H9 (cell line): ENCODE data around the gene MAML3. TPM values are rescaled to one million over a fixed set of nuclear protein-coding genes. Genes with fewer than 3 reads are reported as not detected.

Experiments
- DNase-seq: peaks from one replicate; pipeline ENCODE4 v3.0.0-alpha.2; 2017
- H2AFZ ChIP-seq: one replicate; pipeline ENCODE4 v1.6.1; 2013; ENCODE audit warnings: mild to moderate bottlenecking, low read length, control low read depth, moderate library complexity
- H2AK5ac ChIP-seq: 2 replicates; pipeline ENCODE4 v1.6.1; 2013; ENCODE audit warnings: low read length, control low read depth, mixed read lengths; ENCODE audit not compliant: insufficient read length
- H2BK120ac ChIP-seq: one replicate; pipeline ENCODE4 v1.6.1; 2013; ENCODE audit warnings: low read depth, mild to moderate bottlenecking, low read length, control low read depth, inconsistent platforms; ENCODE audit not compliant: poor library complexity, severe bottlenecking
- H2BK12ac ChIP-seq: 2 replicates; pipeline ENCODE4 v1.6.1; 2013; ENCODE audit warnings: low read length, control low read depth, mixed read lengths, low read depth; ENCODE audit not compliant: insufficient read length
- H2BK15ac ChIP-seq: 2 replicates; pipeline ENCODE4 v1.6.1; 2013; ENCODE audit warnings: low read depth, low read length, control low read depth
- H2BK20ac ChIP-seq: one replicate; pipeline ENCODE4 v1.6.1; 2013; ENCODE audit warnings: low read depth, mild to moderate bottlenecking, low read length, control low read depth, inconsistent platforms; ENCODE audit not compliant: poor library complexity, severe bottlenecking
- H2BK5ac ChIP-seq: 2 replicates; pipeline ENCODE4 v1.6.1; 2013; ENCODE audit warnings: low read length, control low read depth, mixed read lengths; ENCODE audit not compliant: insufficient read length
- H3K14ac ChIP-seq: 2 replicates; pipeline ENCODE4 v1.6.1; 2013; ENCODE audit warnings: low read length, control low read depth; ENCODE audit not compliant: insufficient read depth
- H3K18ac ChIP-seq: 2 replicates; pipeline ENCODE4 v1.6.1; 2013; ENCODE audit warnings: low read depth, mild to moderate bottlenecking, mixed read lengths, low read length, control low read depth; ENCODE audit not compliant: insufficient read length
- H3K23ac ChIP-seq: 2 replicates; pipeline ENCODE4 v1.6.1; 2013; ENCODE audit warnings: low read length, control low read depth, mixed read lengths, low read depth; ENCODE audit not compliant: insufficient read length
- H3K23me2 ChIP-seq: 2 replicates; pipeline ENCODE4 v1.6.1; 2013; ENCODE audit warnings: low read depth, mild to moderate bottlenecking, mixed read lengths, low read length, control low read depth; ENCODE audit not compliant: insufficient read length, poor library complexity, severe bottlenecking
- H3K27ac ChIP-seq: 2 replicates; pipeline ENCODE4 v1.5.1; 2013; ENCODE audit warnings: low read length, control low read depth, mixed read lengths, low read depth; ENCODE audit not compliant: insufficient read length
- H3K27me3 ChIP-seq: 2 replicates; pipeline ENCODE4 v1.6.1; 2013; ENCODE audit warnings: low read length, control low read depth, inconsistent platforms; ENCODE audit not compliant: insufficient read depth
- H3K4ac ChIP-seq: 2 replicates; pipeline ENCODE4 v1.6.1; 2013; ENCODE audit warnings: low read depth, mild to moderate bottlenecking, control low read depth, inconsistent platforms, low read length, moderate library complexity
- H3K4me1 ChIP-seq: 2 replicates; pipeline ENCODE4 v1.6.1; 2013; ENCODE audit warnings: low read length, control low read depth, inconsistent platforms; ENCODE audit not compliant: insufficient read depth
- H3K4me2 ChIP-seq: 2 replicates; pipeline ENCODE4 v1.6.1; 2013; ENCODE audit warnings: low read length, control low read depth, mixed read lengths; ENCODE audit not compliant: insufficient read length, insufficient read depth
- H3K56ac ChIP-seq: 2 replicates; pipeline ENCODE4 v1.6.1; 2013; ENCODE audit warnings: low read depth, mild to moderate bottlenecking, mixed read lengths, low read length, control low read depth; ENCODE audit not compliant: insufficient read length
- H3K79me1 ChIP-seq: 2 replicates; pipeline ENCODE4 v1.6.1; 2013; ENCODE audit warnings: low read depth, mild to moderate bottlenecking, moderate library complexity, low read length, control low read depth, inconsistent platforms; ENCODE audit not compliant: insufficient read depth, poor library complexity, severe bottlenecking
- H3K79me2 ChIP-seq: 2 replicates; pipeline ENCODE4 v1.6.1; 2013; ENCODE audit warnings: low read length, control low read depth, inconsistent platforms; ENCODE audit not compliant: insufficient read depth
- H3K9ac ChIP-seq: 2 replicates; pipeline ENCODE4 v1.6.1; 2013; ENCODE audit warnings: low read length, control low read depth, mixed read lengths; ENCODE audit not compliant: insufficient read length; ENCODE audit errors: extremely low read depth
- H3K9me3 ChIP-seq: one replicate; pipeline ENCODE4 v1.6.1; 2013; ENCODE audit warnings: low read depth, low read length, inconsistent platforms; ENCODE audit not compliant: control insufficient read depth
- H3T11ph ChIP-seq: one replicate; pipeline ENCODE4 v1.6.1; 2013; ENCODE audit warnings: mild to moderate bottlenecking, low read length, control low read depth, inconsistent platforms
- H4K20me1 ChIP-seq: one replicate; pipeline ENCODE4 v1.6.1; 2013; ENCODE audit not compliant: control insufficient read depth, insufficient read length, insufficient read depth
- H4K5ac ChIP-seq: 2 replicates; pipeline ENCODE4 v1.6.1; 2013; ENCODE audit warnings: low read depth, mild to moderate bottlenecking, mixed read lengths, low read length, control low read depth; ENCODE audit not compliant: insufficient read length
- H4K8ac ChIP-seq: replicated peaks from 2 replicates; pipeline ENCODE4 v1.6.1; 2013; ENCODE audit warnings: low read length, control low read depth, mixed read lengths, low read depth; ENCODE audit not compliant: insufficient read length
- H4K91ac ChIP-seq: 2 replicates; pipeline ENCODE4 v1.6.1; 2013; ENCODE audit warnings: low read depth, mild to moderate bottlenecking, moderate library complexity, mixed read lengths, low read length, control low read depth; ENCODE audit not compliant: insufficient read length
- H3K27ac Mint-ChIP-seq, 3 experiments: 2 replicates in 2 of 3; 3 replicates in 1 of 3; pipeline ENCODE4 v1.8.0; 2020 to 2021; ENCODE audit warnings: mixed read lengths in 3 of 3, mild to moderate bottlenecking in 1 of 3, moderate library complexity in 1 of 3
- H3K27me3 Mint-ChIP-seq: 2 replicates; pipeline ENCODE4 v1.8.0; 2021; ENCODE audit warnings: low read depth, mild to moderate bottlenecking, moderate library complexity, mixed read lengths
- H3K36me3 Mint-ChIP-seq, 3 experiments: 2 replicates in 2 of 3; 3 replicates in 1 of 3; pipeline ENCODE4 v1.8.0; 2020 to 2021; ENCODE audit warnings: low read depth in 3 of 3, mixed read lengths in 3 of 3; ENCODE audit not compliant: insufficient read depth in 1 of 3
- H3K4me1 Mint-ChIP-seq, 2 experiments: 2 replicates each; pipeline ENCODE4 v1.8.0; 2020; ENCODE audit warnings: mixed read lengths in 2 of 2
- H3K4me3 Mint-ChIP-seq, 2 experiments: 2 replicates in 1 of 2; 3 replicates in 1 of 2; pipeline ENCODE4 v1.8.0; 2020 to 2021; ENCODE audit warnings: mild to moderate bottlenecking in 2 of 2, mixed read lengths in 2 of 2, moderate library complexity in 1 of 2
- H3K9me3 Mint-ChIP-seq, 2 experiments: 2 replicates in 1 of 2; 3 replicates in 1 of 2; pipeline ENCODE4 v1.8.0; 2020; ENCODE audit warnings: mild to moderate bottlenecking in 2 of 2, mixed read lengths in 2 of 2, moderate library complexity in 1 of 2
- CTCF ChIP-seq: fragments of 200-600 bp; sonication (generic); conservative IDR thresholded peaks from 3 replicates; pipeline ENCODE4 v1.8.0; 2021; ENCODE audit warnings: antibody characterized with exemption, mild to moderate bottlenecking
- WGBS: extraction: QIAGEN DNeasy Blood & Tissue Kit; methylation state at CpG from one replicate; pipeline ENCODE4 v1.1.7; 2013; ENCODE audit warnings: missing lambda C conversion rate, low lambda C conversion rate, mixed read lengths; ENCODE audit not compliant: insufficient read length; ENCODE audit errors: extremely low coverage; 5-methylcytosine and 5-hydroxymethylcytosine counted together
- total RNA-seq: library from RNA; stranded (reverse); gene quantifications from 2 replicates; pipeline ENCODE4 v1.2.1, GENCODE V29; 2021

Gene MAML3
- total RNA-seq, 1 experiment from 2014 or later = 3.9 TPM

DNA sequence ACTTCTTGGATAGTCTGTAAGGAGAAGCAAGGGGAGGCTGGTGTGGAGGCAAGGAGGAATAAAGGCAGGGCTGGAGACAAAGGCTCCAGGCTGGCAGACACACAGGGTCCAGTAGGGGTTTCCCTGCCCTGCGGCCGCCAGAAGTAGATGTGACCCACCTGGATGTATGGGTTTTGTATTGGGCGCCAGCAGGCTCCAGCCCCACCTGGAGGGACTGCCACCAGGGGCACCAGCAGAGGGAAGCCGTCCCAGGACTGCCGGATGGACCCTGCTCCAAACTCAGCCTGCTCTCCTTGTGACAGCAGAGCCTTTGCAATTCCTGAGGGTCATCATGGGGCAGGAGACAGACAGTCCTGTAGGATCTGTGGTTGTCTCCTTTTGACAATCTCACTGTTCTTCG lies 435.6 kb downstream of the MAML3 start:
- Mint-ChIP-seq H3K27ac (no peak overlapping the region), H3K27me3 (peaks cover 55% of the 10 kb centered on the region), H3K36me3 (no peaks in the 10 kb centered on the region; a peak in 1 of 7 replicates), H3K9me3 (no peaks in the 10 kb centered on the region; a peak in 1 of 5 replicates), H3K4me3 (no peak overlapping the region), H3K4me1 (peaks cover 5 to 10% of the 10 kb centered on the region in 2 experiments; a peak in 2 of 4 replicates)
- Histone ChIP-seq H2BK20ac (no peak overlapping the region), H3K18ac (no peak overlapping the region), H3K79me2 (no peaks in the 10 kb centered on the region), H4K20me1 (no peaks in the 10 kb centered on the region), H3K9me3 (no peaks in the 10 kb centered on the region), H3K23me2 (no peaks in the 10 kb centered on the region), H3K4me1 (no peaks in the 10 kb centered on the region), H3K79me1 (no peaks in the 10 kb centered on the region), H4K8ac (no peak overlapping the region), H2BK12ac (no peak overlapping the region), H2BK5ac (no peak overlapping the region), H3K56ac (no peak overlapping the region), H3K23ac (no peak overlapping the region), H2BK15ac (no peak overlapping the region), H3T11ph (no peak overlapping the region), H3K4ac (no peak overlapping the region), H3K14ac (no peak overlapping the region), H2BK120ac (no peak overlapping the region), H3K27ac (no peak overlapping the region), H4K5ac (no peak overlapping the region), H3K9ac (no peak overlapping the region), H2AFZ (no peak overlapping the region), H4K91ac (no peak overlapping the region), H3K27me3 (peaks cover 17% of the 10 kb centered on the region; the same call in 1 of the 2 replicates), H2AK5ac (no peak overlapping the region), H3K4me2 (no peak overlapping the region)
- no peak for TF ChIP-seq CTCF
- WGBS = no CpG with 5 or more reads among the region's 6 CpGs
- no peak for DNase-seq
